H1 (cell line): ENCODE measurements around the gene C21orf58. TPM values are rescaled to one million over a fixed set of nuclear protein-coding genes. Genes with fewer than 3 reads are reported as not detected.

ENCODE experiments used
- CTCF ChIA-PET: fragments of 300-600 bp; sonication (Branson Sonifier 250); formaldehyde crosslinking; loops from one replicate; lab custom pipeline; 2021; ENCODE audit not compliant: partially characterized antibody; lab: Charles Lee
- POLR2A ChIA-PET: fragments of 300-600 bp; sonication (Branson Sonifier 250); formaldehyde crosslinking; loops from one replicate; lab custom pipeline; 2021; ENCODE audit warnings: inconsistent platforms; ENCODE audit not compliant: partially characterized antibody; lab: Charles Lee
- DNase-seq, 2 experiments: peaks; one replicate each; pipeline versions ENCODE4 v3.0.0 to v3.0.0-alpha.2; 2010 to 2022; ENCODE audit warnings: low spot score in 2 of 2, low read depth in 1 of 2, mixed read lengths in 1 of 2
- FAIRE-seq: peaks from 2 replicates; lab custom pipeline; 2011; peaks lifted over from hg19 to GRCh38; lab: Jason Lieb, UNC
- H2AFZ ChIP-seq: 2 replicates; pipeline ENCODE4 v1.8.1; 2012; ENCODE audit warnings: low read length, inconsistent platforms
- H2AK5ac ChIP-seq: 2 replicates; pipeline ENCODE4 v1.6.1; 2013; ENCODE audit warnings: low read depth, low read length
- H2BK120ac ChIP-seq: replicated peaks from 2 replicates; pipeline ENCODE3; 2013; ENCODE audit warnings: low read depth, low read length, inconsistent platforms
- H2BK12ac ChIP-seq: 2 replicates; pipeline ENCODE4 v1.6.1; 2013; ENCODE audit warnings: low read depth, low read length
- H2BK15ac ChIP-seq: 2 replicates; pipeline ENCODE4 v1.6.1; 2013; ENCODE audit warnings: low read length
- H2BK20ac ChIP-seq: 2 replicates; pipeline ENCODE4 v1.6.1; 2013; ENCODE audit warnings: low read length
- H2BK5ac ChIP-seq: 2 replicates; pipeline ENCODE4 v1.6.1; 2013; ENCODE audit warnings: low read depth, low read length
- H3K14ac ChIP-seq: 2 replicates; pipeline ENCODE4 v1.6.1; 2013; ENCODE audit warnings: inconsistent platforms; ENCODE audit not compliant: insufficient read length
- H3K18ac ChIP-seq: 2 replicates; pipeline ENCODE4 v1.6.1; 2013; ENCODE audit warnings: low read length; ENCODE audit errors: extremely low read depth
- H3K23ac ChIP-seq: 2 replicates; pipeline ENCODE4 v1.6.1; 2013; ENCODE audit warnings: inconsistent platforms; ENCODE audit not compliant: insufficient read length
- H3K23me2 ChIP-seq: 2 replicates; pipeline ENCODE4 v1.6.1; 2013; ENCODE audit warnings: low read depth, low read length
- H3K27ac ChIP-seq: 2 replicates; pipeline ENCODE4 v1.6.1; 2011; ENCODE audit warnings: low read depth, low read length, inconsistent platforms
- H3K27me3 ChIP-seq, 4 experiments: replicated peaks in 1 of 4; 1 replicate in 1 of 4; 2 replicates in 3 of 4; pipeline versions ENCODE4 v1.6.1 to v1.8.1; 2011 to 2013; ENCODE audit warnings: low read length in 3 of 4, mild to moderate bottlenecking in 3 of 4, inconsistent platforms in 2 of 4, mixed read lengths in 2 of 4, moderate library complexity in 1 of 4; ENCODE audit not compliant: control insufficient read depth in 3 of 4, insufficient read depth in 3 of 4; ENCODE audit errors: extremely low read depth in 1 of 4
- H3K36me3 ChIP-seq, 4 experiments: 2 replicates each; pipeline versions ENCODE4 v1.6.1 to v1.8.1; 2011 to 2013; ENCODE audit warnings: mild to moderate bottlenecking in 4 of 4, low read length in 3 of 4, moderate library complexity in 2 of 4, control low read depth in 1 of 4, inconsistent platforms in 1 of 4; ENCODE audit not compliant: insufficient read depth in 4 of 4, control insufficient read depth in 2 of 4
- H3K4ac ChIP-seq: replicated peaks from 2 replicates; pipeline ENCODE3; 2013; ENCODE audit warnings: low read length, low read depth, mixed read lengths, inconsistent platforms; ENCODE audit not compliant: insufficient read length
- H3K4me1 ChIP-seq, 4 experiments: replicated peaks in 1 of 4; 1 replicate in 1 of 4; 2 replicates in 3 of 4; pipeline versions ENCODE4 v1.6.1 to v1.8.1; 2011 to 2013; ENCODE audit warnings: low read length in 3 of 4, inconsistent platforms in 2 of 4, mixed read lengths in 1 of 4; ENCODE audit not compliant: insufficient read depth in 4 of 4, control insufficient read depth in 3 of 4
- H3K4me2 ChIP-seq, 2 experiments: 2 replicates each; pipeline versions ENCODE4 v1.6.1 to v1.8.1; 2011 to 2013; ENCODE audit warnings: low read depth in 2 of 2, low read length in 2 of 2, control low read depth in 1 of 2, inconsistent platforms in 1 of 2, mild to moderate bottlenecking in 1 of 2; ENCODE audit not compliant: insufficient read depth in 1 of 2
- H3K4me3 ChIP-seq, 4 experiments: fragments of 200-600, 300-600 bp in 1 of 4; sonication (generic), shearing (Covaris generic), sonication (Bioruptor Twin) in 1 of 4; 2 replicates each; pipeline versions ENCODE4 v1.5.1 to v1.8.1; 2011 to 2016; ENCODE audit warnings: low read length in 4 of 4, low read depth in 3 of 4, control low read depth in 2 of 4, inconsistent platforms in 2 of 4, mild to moderate bottlenecking in 2 of 4, mixed read lengths in 1 of 4, moderate library complexity in 1 of 4; ENCODE audit not compliant: insufficient read depth in 2 of 4; ENCODE audit errors: extremely low read depth in 1 of 4
- H3K56ac ChIP-seq: replicated peaks from 2 replicates; pipeline ENCODE3; 2013; ENCODE audit warnings: low read depth, mild to moderate bottlenecking, mixed read lengths, low read length, inconsistent platforms; ENCODE audit not compliant: insufficient read length
- H3K79me1 ChIP-seq: 2 replicates; pipeline ENCODE4 v1.6.1; 2013; ENCODE audit warnings: low read depth, low read length, control low read depth
- H3K79me2 ChIP-seq, 2 experiments: 2 replicates each; pipeline versions ENCODE4 v1.6.1 to v1.8.1; 2012 to 2013; ENCODE audit warnings: low read length in 2 of 2, mild to moderate bottlenecking in 2 of 2, inconsistent platforms in 1 of 2; ENCODE audit not compliant: insufficient read depth in 2 of 2, control insufficient read depth in 1 of 2
- H3K9ac ChIP-seq, 4 experiments: replicated peaks in 1 of 4; 1 replicate in 1 of 4; 2 replicates in 3 of 4; pipeline versions ENCODE4 v1.6.1 to v1.8.1; 2011 to 2013; ENCODE audit warnings: low read depth in 3 of 4, low read length in 3 of 4, control low read depth in 2 of 4, mild to moderate bottlenecking in 2 of 4, moderate library complexity in 2 of 4, inconsistent platforms in 1 of 4; ENCODE audit errors: extremely low read depth in 1 of 4
- H3K9me3 ChIP-seq, 2 experiments: 2 replicates each; pipeline versions ENCODE4 v1.6.1 to v1.8.1; 2012 to 2013; ENCODE audit warnings: mild to moderate bottlenecking in 2 of 2, moderate library complexity in 2 of 2, control low read depth in 1 of 2, inconsistent platforms in 1 of 2, low read depth in 1 of 2, low read length in 1 of 2, mixed read lengths in 1 of 2; ENCODE audit not compliant: insufficient read depth in 2 of 2
- H4K20me1 ChIP-seq, 2 experiments: replicated peaks in 1 of 2; 2 replicates each; pipeline versions ENCODE3 to v1.8.1; 2011 to 2013; ENCODE audit warnings: inconsistent platforms in 2 of 2, low read length in 2 of 2, mild to moderate bottlenecking in 1 of 2; ENCODE audit not compliant: insufficient read depth in 2 of 2, control insufficient read depth in 1 of 2
- H4K5ac ChIP-seq: 2 replicates; pipeline ENCODE4 v1.6.1; 2013; ENCODE audit warnings: low read length, low read depth, mixed read lengths, inconsistent platforms; ENCODE audit not compliant: insufficient read length
- H4K8ac ChIP-seq: 2 replicates; pipeline ENCODE4 v1.8.0; 2013; ENCODE audit warnings: mild to moderate bottlenecking, moderate library complexity, low read length, inconsistent platforms; ENCODE audit not compliant: insufficient read depth; ENCODE audit errors: extremely low read depth
- H4K91ac ChIP-seq: replicated peaks from 2 replicates; pipeline ENCODE3; 2013; ENCODE audit warnings: low read length, mixed read lengths, inconsistent platforms; ENCODE audit not compliant: insufficient read length
- BRCA1 ChIP-seq: IDR thresholded peaks from 2 replicates; pipeline ENCODE4 v1.6.1; 2012; ENCODE audit warnings: low read depth, low read length, improper control_type of control experiment
- HDAC6 ChIP-seq: IDR thresholded peaks from one replicate; pipeline ENCODE4 v1.7.1; 2012; ENCODE audit warnings: low read depth, mild to moderate bottlenecking, inconsistent platforms, low read length, moderate library complexity
- KDM4A ChIP-seq: IDR thresholded peaks from one replicate; pipeline ENCODE4 v1.7.1; 2012; ENCODE audit warnings: low read depth, mild to moderate bottlenecking, moderate library complexity, low read length, inconsistent platforms; ENCODE audit not compliant: severe bottlenecking
- MAX ChIP-seq: IDR thresholded peaks from 2 replicates; pipeline ENCODE4 v1.6.1; 2012; ENCODE audit warnings: inconsistent platforms
- RBBP5 ChIP-seq: IDR thresholded peaks from 2 replicates; pipeline ENCODE4 v1.7.1; 2012; ENCODE audit warnings: low read depth, mild to moderate bottlenecking, inconsistent platforms, low read length, moderate library complexity, borderline replicate concordance
- TBP ChIP-seq: IDR thresholded peaks from 2 replicates; pipeline ENCODE4 v1.6.1; 2011; ENCODE audit warnings: low read depth, low read length, improper control_type of control experiment
- WGBS, 2 experiments: shearing (Covaris generic) in 1 of 2; methylation state at CpG; one replicate each; pipeline versions ENCODE4 v1.1.6 to v1.1.7; 2013 to 2015; ENCODE audit warnings: low lambda C conversion rate in 2 of 2, mixed read lengths in 2 of 2, inconsistent platforms in 1 of 2, low coverage in 1 of 2, missing lambda C conversion rate in 1 of 2; ENCODE audit not compliant: insufficient replicate concordance in 2 of 2, insufficient coverage in 1 of 2, insufficient read length in 1 of 2; ENCODE audit errors: extremely low coverage in 1 of 2, missing lambda C conversion rate in 1 of 2; 5-methylcytosine and 5-hydroxymethylcytosine counted together
- polyA plus RNA-seq, 7 experiments: library from polyadenylated mRNA; depleted of rRNA in 3 of 7; stranded (reverse) in 5 of 7; unstranded in 2 of 7; fragments of >200 nt in 5 of 7; fragments of 200-250 nt in 2 of 7; gene quantifications; 1 replicate in 5 of 7; 2 replicates in 1 of 7; 4 replicates in 1 of 7; pipeline versions ENCODE4 v1.2.1 to v1.2.3, GENCODE V29; 2011 to 2013; ENCODE audit warnings: missing spikeins in 2 of 7, mixed read lengths in 2 of 7
- total RNA-seq: library from RNA; stranded (reverse); fragmentation: NEBNext Ultra II Directional; extraction: Animal tissue kit (Norgen Biotek cat#: 25700); gene quantifications from 2 replicates; pipeline ENCODE4 v1.2.1, GENCODE V29; 2021

C21orf58 gene
- total and polyA plus RNA-seq, 2 of the 8 experiments (the other 6 are each of a cell fraction or from before 2014, with no cell fraction given): 13.8 to 26.1 TPM

- FAIRE-seq: no peak
- H3K9me3 ChIP-seq: no peaks in the 10 kb centered on the region
- no peak for TF ChIP-seq KDM4A
- TF ChIP-seq HDAC6: no peak
- no peak for TF ChIP-seq RBBP5
- TF ChIP-seq TBP: no peak
- no peak for TF ChIP-seq BRCA1
- no peak for TF ChIP-seq MAX
These were observed 27.9 kb upstream of the C21orf58 start for GRCh38 chr21:46351476-46352163.

More at GRCh38 chr21:46351476-46352163, 27.9 kb upstream of the C21orf58 start:
- Histone ChIP-seq H3K4ac (no peak overlapping the region), H3K18ac (no peak overlapping the region), H3K79me1 (no peaks in the 10 kb centered on the region; the same call in 1 of the 2 replicates), H3K4me2 (no peak overlapping the region), H2BK15ac (no peak overlapping the region), H3K23me2 (no peaks in the 10 kb centered on the region), H2AFZ (no peak overlapping the region), H3K27me3 (no peaks in the 10 kb centered on the region), H3K36me3 (peaks cover 33 to 67% (median 61%) of the 10 kb centered on the region in 4 experiments), H4K5ac (no peak overlapping the region), H2AK5ac (no peak overlapping the region), H2BK20ac (no peak overlapping the region), H3K4me3 (no peak overlapping the region), H3K9ac (no peak overlapping the region), H3K79me2 (no peaks in the 10 kb centered on the region), H4K8ac (no peak overlapping the region), H2BK120ac (no peak overlapping the region), H4K20me1 (peaks cover 0 to 18% of the 10 kb centered on the region in 2 experiments), H3K56ac (no peak overlapping the region), H3K4me1 (no peaks in the 10 kb centered on the region), H2BK5ac (no peak overlapping the region), H3K14ac (no peak overlapping the region), H2BK12ac (no peak overlapping the region), H3K27ac (no peak overlapping the region), H3K23ac (no peak overlapping the region), H4K91ac (no peak overlapping the region)
- ChIA-PET CTCF (interaction anchor here (1.0 to 1.3 kb wide), 2 partner anchors 8 to 26 kb away, joined by 3 to 4 read pairs; a partner anchor contains a TSS), POLR2A (interaction anchor here (0.6 to 1.0 kb wide), 2 partner anchors 80 to 86 kb away, joined by 3 to 4 read pairs; no protein-coding TSS in a partner anchor)
- DNase-seq: no peak
- 92% methylated on average over 11 of the region's 11 CpGs; no CpG with 5 or more reads in 1 of the 2 experiments for WGBS, 2 experiments
